K562 (cell line): ENCODE results near the gene HTRA3. TPM values are rescaled to one million over a fixed set of nuclear protein-coding genes. Genes with fewer than 3 reads are reported as not detected.

ENCODE experiments used
- ATF3 ChIP-seq, 2 experiments: fragments of 450-650 bp in 1 of 2; sonication (generic) in 1 of 2; formaldehyde crosslinking in 1 of 2; IDR thresholded peaks in 1 of 2; conservative IDR thresholded peaks in 1 of 2; 2 replicates each; pipeline versions ENCODE4 v1.6.1 to v1.8.1; 2016 to 2023; ENCODE audit warnings: mild to moderate bottlenecking in 2 of 2, moderate library complexity in 2 of 2, inconsistent platforms in 1 of 2, missing genetic modification reagents in 1 of 2
- ATF7 ChIP-seq: fragments of 450-650 bp; IDR thresholded peaks from 2 replicates; pipeline ENCODE4 v1.7.1; 2014; ENCODE audit warnings: mild to moderate bottlenecking, moderate library complexity
- CCAR2 ChIP-seq: fragments of 200-400 bp; formaldehyde crosslinking; IDR thresholded peaks from 2 replicates; pipeline ENCODE4 v1.6.1; 2017; ENCODE audit warnings: mild to moderate bottlenecking, low read depth, low read length
- IRF1 ChIP-seq: sonication (generic); formaldehyde crosslinking; IDR thresholded peaks from 2 replicates; pipeline ENCODE4 v1.8.0; 2022; ENCODE audit warnings: missing genetic modification reagents, mild to moderate bottlenecking, borderline replicate concordance
- MBD2 ChIP-seq: sonication (generic); IDR thresholded peaks from 2 replicates; pipeline ENCODE4 v1.6.1; 2016; ENCODE audit warnings: low read depth, borderline replicate concordance
- PURB ChIP-seq: sonication (generic); formaldehyde crosslinking; IDR thresholded peaks from 2 replicates; pipeline ENCODE4 v1.9.0; 2021; ENCODE audit warnings: low read depth, mild to moderate bottlenecking, missing genetic modification reagents
- SRSF9 ChIP-seq: fragments of 200-400 bp; formaldehyde crosslinking; IDR thresholded peaks from 2 replicates; pipeline ENCODE4 v1.6.1; 2017; ENCODE audit warnings: low read depth, low read length, borderline replicate concordance
- SUPT5H ChIP-seq: fragments of 450-650 bp; IDR thresholded peaks from 2 replicates; pipeline ENCODE4 v1.6.1; 2016
- ZNF217 ChIP-seq: sonication (generic); formaldehyde crosslinking; IDR thresholded peaks from 2 replicates; pipeline ENCODE4 v1.8.0; 2022; ENCODE audit warnings: mild to moderate bottlenecking, missing genetic modification reagents
- ZNF311 ChIP-seq: fragments of 250-450 bp; sonication (Bioruptor Pico); IDR thresholded peaks from 2 replicates; pipeline ENCODE4 v1.4.0; 2020; ENCODE audit warnings: mild to moderate bottlenecking, moderate library complexity
- ZSCAN29 ChIP-seq: fragments of 450-650 bp; IDR thresholded peaks from 2 replicates; pipeline ENCODE4 v1.6.1; 2017
- polyA plus RNA-seq, 8 experiments: library from polyadenylated mRNA; depleted of rRNA in 4 of 8; stranded (reverse) in 5 of 8; unstranded in 3 of 8; fragments of >200 nt; fragmentation: Nextera tagmentation in 2 of 8; fragmentation: Illumina TruSeq in 1 of 8; extraction: Ambion mirVana in 2 of 8; extraction: Trizol in 1 of 8; gene quantifications; 2 replicates each; pipeline versions ENCODE4 v1.2.1 to v1.2.3, GENCODE V29; 2011 to 2014; ENCODE audit warnings: inconsistent platforms in 1 of 8, missing spikeins in 1 of 8
- total RNA-seq, 7 experiments: library from RNA; depleted of rRNA in 6 of 7; stranded (reverse); fragments of >200 nt in 6 of 7; fragmentation: Illumina TruSeq in 2 of 7; extraction: Trizol in 2 of 7; gene quantifications; 2 replicates each; pipeline versions ENCODE4 v1.2.1 to v1.2.3, GENCODE V29; 2011 to 2021; ENCODE audit warnings: low replicate concordance in 1 of 7
- TF ChIP-seq, protein P1 (sequence below): fragments of 450-650 bp; IDR thresholded peaks from 2 replicates; pipeline ENCODE4 v1.6.1; 2018; ENCODE audit not compliant: partially characterized antibody
- TF ChIP-seq, protein P2 (sequence below): fragments of 250-450 bp; sonication (Bioruptor Pico); IDR thresholded peaks from 2 replicates; pipeline ENCODE4 v1.4.0; 2020; ENCODE audit warnings: mild to moderate bottlenecking
- TF ChIP-seq, protein P3 (sequence below): sonication (generic); formaldehyde crosslinking; IDR thresholded peaks from 2 replicates; pipeline ENCODE4 v1.8.0; 2023; ENCODE audit warnings: mild to moderate bottlenecking, missing genetic modification reagents
- TF ChIP-seq, protein P4 (sequence below): IDR thresholded peaks from 2 replicates; pipeline ENCODE4 v1.6.1; 2011; ENCODE audit not compliant: insufficient read length; ENCODE audit errors: extremely low read depth

The HTRA3 gene
- total and polyA plus RNA-seq, 9 of the 15 experiments (the other 6 are each of a cell fraction or from before 2014, with no cell fraction given), result 0.04 TPM; not detected in 8

DNA sequence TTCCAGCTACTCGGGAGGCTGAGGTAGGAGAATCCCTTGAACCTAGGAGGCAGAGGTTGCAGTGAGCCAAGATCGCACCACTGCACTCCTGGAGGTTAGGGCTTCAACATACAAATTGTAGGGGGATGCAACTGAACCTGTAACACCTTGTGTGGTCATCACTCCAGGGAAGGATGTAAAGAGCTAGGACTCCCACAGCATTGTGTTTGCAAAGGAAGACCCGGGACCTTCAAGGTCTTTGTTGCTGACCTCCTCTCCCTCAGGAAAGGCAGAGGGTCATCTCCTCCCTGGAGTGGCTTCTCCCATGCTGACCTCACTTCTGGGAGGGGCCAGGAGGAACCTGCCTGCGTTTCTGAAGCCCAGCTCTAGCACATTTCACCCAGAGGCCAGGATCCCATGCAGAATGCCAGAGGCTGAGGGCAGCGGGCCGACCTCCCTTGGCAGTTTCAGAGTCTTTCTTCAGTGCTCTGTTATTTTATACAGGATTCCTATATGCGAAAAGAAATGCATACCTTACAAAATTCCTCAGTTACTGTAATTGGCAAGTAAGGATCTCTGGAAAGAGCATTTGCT is 80.2 kb downstream of the HTRA3 start (continued):
- TF ChIP-seq SRSF9, result no peak
- TF ChIP-seq, protein P1, sequence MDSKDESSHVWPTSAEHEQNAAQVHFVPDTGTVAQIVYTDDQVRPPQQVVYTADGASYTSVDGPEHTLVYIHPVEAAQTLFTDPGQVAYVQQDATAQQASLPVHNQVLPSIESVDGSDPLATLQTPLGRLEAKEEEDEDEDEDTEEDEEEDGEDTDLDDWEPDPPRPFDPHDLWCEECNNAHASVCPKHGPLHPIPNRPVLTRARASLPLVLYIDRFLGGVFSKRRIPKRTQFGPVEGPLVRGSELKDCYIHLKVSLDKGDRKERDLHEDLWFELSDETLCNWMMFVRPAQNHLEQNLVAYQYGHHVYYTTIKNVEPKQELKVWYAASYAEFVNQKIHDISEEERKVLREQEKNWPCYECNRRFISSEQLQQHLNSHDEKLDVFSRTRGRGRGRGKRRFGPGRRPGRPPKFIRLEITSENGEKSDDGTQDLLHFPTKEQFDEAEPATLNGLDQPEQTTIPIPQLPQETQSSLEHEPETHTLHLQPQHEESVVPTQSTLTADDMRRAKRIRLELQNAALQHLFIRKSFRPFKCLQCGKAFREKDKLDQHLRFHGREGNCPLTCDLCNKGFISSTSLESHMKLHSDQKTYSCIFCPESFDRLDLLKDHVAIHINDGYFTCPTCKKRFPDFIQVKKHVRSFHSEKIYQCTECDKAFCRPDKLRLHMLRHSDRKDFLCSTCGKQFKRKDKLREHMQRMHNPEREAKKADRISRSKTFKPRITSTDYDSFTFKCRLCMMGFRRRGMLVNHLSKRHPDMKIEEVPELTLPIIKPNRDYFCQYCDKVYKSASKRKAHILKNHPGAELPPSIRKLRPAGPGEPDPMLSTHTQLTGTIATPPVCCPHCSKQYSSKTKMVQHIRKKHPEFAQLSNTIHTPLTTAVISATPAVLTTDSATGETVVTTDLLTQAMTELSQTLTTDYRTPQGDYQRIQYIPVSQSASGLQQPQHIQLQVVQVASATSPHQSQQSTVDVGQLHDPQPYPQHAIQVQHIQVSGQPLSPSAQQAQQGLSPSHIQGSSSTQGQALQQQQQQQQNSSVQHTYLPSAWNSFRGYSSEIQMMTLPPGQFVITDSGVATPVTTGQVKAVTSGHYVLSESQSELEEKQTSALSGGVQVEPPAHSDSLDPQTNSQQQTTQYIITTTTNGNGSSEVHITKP, result peak; percentile 93
- 0 out of 2 replicates have a peak, but pooled peaks have one; percentile 15 for TF ChIP-seq ATF7
- TF ChIP-seq, protein P2, sequence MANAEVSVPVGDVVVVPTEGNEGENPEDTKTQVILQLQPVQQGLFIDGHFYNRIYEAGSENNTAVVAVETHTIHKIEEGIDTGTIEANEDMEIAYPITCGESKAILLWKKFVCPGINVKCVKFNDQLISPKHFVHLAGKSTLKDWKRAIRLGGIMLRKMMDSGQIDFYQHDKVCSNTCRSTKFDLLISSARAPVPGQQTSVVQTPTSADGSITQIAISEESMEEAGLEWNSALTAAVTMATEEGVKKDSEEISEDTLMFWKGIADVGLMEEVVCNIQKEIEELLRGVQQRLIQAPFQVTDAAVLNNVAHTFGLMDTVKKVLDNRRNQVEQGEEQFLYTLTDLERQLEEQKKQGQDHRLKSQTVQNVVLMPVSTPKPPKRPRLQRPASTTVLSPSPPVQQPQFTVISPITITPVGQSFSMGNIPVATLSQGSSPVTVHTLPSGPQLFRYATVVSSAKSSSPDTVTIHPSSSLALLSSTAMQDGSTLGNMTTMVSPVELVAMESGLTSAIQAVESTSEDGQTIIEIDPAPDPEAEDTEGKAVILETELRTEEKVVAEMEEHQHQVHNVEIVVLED (CRISPR knock-in tag), result no peak
- TF ChIP-seq ZSCAN29, result no peak
- TF ChIP-seq SUPT5H, result no peak
- peak; percentile 21; the same call in 1 of the 2 replicates for TF ChIP-seq ATF3 (IDR thresholded peaks at IDR 0.05)
- no peak for TF ChIP-seq ATF3 (CRISPR knock-in tag; conservative IDR thresholded peaks at IDR 0.05)
- TF ChIP-seq, protein P3, sequence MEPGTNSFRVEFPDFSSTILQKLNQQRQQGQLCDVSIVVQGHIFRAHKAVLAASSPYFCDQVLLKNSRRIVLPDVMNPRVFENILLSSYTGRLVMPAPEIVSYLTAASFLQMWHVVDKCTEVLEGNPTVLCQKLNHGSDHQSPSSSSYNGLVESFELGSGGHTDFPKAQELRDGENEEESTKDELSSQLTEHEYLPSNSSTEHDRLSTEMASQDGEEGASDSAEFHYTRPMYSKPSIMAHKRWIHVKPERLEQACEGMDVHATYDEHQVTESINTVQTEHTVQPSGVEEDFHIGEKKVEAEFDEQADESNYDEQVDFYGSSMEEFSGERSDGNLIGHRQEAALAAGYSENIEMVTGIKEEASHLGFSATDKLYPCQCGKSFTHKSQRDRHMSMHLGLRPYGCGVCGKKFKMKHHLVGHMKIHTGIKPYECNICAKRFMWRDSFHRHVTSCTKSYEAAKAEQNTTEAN (CRISPR knock-in tag), result no peak
- TF ChIP-seq ZNF217, result no peak
- TF ChIP-seq MBD2, result no peak
- no peak for TF ChIP-seq ZNF311 (CRISPR knock-in tag)
- no peak for TF ChIP-seq CCAR2
- TF ChIP-seq PURB (CRISPR knock-in tag), result no peak
- no peak for TF ChIP-seq IRF1 (CRISPR knock-in tag)
- TF ChIP-seq, protein P4, sequence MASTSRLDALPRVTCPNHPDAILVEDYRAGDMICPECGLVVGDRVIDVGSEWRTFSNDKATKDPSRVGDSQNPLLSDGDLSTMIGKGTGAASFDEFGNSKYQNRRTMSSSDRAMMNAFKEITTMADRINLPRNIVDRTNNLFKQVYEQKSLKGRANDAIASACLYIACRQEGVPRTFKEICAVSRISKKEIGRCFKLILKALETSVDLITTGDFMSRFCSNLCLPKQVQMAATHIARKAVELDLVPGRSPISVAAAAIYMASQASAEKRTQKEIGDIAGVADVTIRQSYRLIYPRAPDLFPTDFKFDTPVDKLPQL, result no peak
